Peyer's patch (tissue), 4 donors: ENCODE data around the gene ST7.

ENCODE experiments used
- POLR2A ChIP-seq, 2 donors: fragments of 450-650 bp; IDR thresholded peaks; one replicate each; pipeline ENCODE4 v1.5.1; 2017; ENCODE audit warnings: antibody characterized with exemption in 2 of 2, mild to moderate bottlenecking in 2 of 2, moderate library complexity in 2 of 2
- TF ChIP-seq, protein P1 (sequence below), 6 experiments: fragments of 450-650 bp in 4 of 6; fragments of 200-600 bp in 2 of 6; sonication (generic) in 1 of 6; IDR thresholded peaks; one replicate each; pipeline ENCODE4 v1.5.1; 2017 to 2019; ENCODE audit warnings: antibody characterized with exemption in 6 of 6, mild to moderate bottlenecking in 3 of 6, moderate library complexity in 1 of 6

GRCh38 chr7:117036836-117037235, 83.5 kb downstream of the ST7 start:
- TF ChIP-seq, protein P1, sequence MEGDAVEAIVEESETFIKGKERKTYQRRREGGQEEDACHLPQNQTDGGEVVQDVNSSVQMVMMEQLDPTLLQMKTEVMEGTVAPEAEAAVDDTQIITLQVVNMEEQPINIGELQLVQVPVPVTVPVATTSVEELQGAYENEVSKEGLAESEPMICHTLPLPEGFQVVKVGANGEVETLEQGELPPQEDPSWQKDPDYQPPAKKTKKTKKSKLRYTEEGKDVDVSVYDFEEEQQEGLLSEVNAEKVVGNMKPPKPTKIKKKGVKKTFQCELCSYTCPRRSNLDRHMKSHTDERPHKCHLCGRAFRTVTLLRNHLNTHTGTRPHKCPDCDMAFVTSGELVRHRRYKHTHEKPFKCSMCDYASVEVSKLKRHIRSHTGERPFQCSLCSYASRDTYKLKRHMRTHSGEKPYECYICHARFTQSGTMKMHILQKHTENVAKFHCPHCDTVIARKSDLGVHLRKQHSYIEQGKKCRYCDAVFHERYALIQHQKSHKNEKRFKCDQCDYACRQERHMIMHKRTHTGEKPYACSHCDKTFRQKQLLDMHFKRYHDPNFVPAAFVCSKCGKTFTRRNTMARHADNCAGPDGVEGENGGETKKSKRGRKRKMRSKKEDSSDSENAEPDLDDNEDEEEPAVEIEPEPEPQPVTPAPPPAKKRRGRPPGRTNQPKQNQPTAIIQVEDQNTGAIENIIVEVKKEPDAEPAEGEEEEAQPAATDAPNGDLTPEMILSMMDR (IDR thresholded peaks at IDR 0.05) = no peak
- no peak for TF ChIP-seq POLR2A (IDR thresholded peaks at IDR 0.05)
